ENCODE measurements around the gene GCHFR. TPM values are rescaled to one million over a fixed set of nuclear protein-coding genes. Genes with fewer than 3 reads are reported as not detected.

The GCHFR gene
- polyA plus RNA-seq, 1 of the 3 experiments (the other 2 are of a cell fraction): 0.67 TPM

- ChIA-PET POLR2A (no interaction called here), CTCF (interaction anchor here (1.3 to 2.9 kb wide), 2 partner anchors 46 to 81 kb away, joined by 4 to 10 read pairs; partner anchors contain the start of gene VPS18)
- Histone ChIP-seq H3K4me3 (ENCODE audit: low read depth in 2 of 2, low read length in 1 of 2) (no peak overlapping the region), H3K79me2 (ENCODE audit: insufficient read depth) (peaks cover 11% of the 10 kb centered on the region; the same call in 1 of the 2 replicates), H3K9me3 (no peaks in the 10 kb centered on the region), H3K27me3 (ENCODE audit: insufficient read depth) (no peaks in the 10 kb centered on the region), H4K20me1 (ENCODE audit: insufficient read depth) (no peaks in the 10 kb centered on the region), H3K36me3 (replicated peaks in 1 of 2; ENCODE audit: control insufficient read depth in 1 of 2, insufficient read depth in 2 of 2, low read length in 1 of 2) (peaks cover 10 to 41% of the 10 kb centered on the region in 2 experiments), H3K4me2 (no peak overlapping the region), H3K9ac (no peak overlapping the region), H3K9me2 (no peaks in the 10 kb centered on the region), H3F3A (replicated peaks; ENCODE audit: insufficient read depth) (no peaks in the 10 kb centered on the region), H3K27ac (ENCODE audit: low read depth in 2 of 2, low read length in 1 of 2) (no peak overlapping the region), H3K4me1 (ENCODE audit: control insufficient read depth in 1 of 2, insufficient read depth in 2 of 2, low read depth in 1 of 2, low read length in 1 of 2) (peaks cover 0 to 14% of the 10 kb centered on the region in 2 experiments; a peak in 1 of 4 replicates), H2AFZ (ENCODE audit: low read depth) (no peak overlapping the region)
- TF ChIP-seq IRF3 (IDR thresholded peaks at IDR 0.05; ENCODE audit: low read depth, low read length): no peak
- no peak for TF ChIP-seq ELF1 (IDR thresholded peaks at IDR 0.05)
- TF ChIP-seq SIN3A (IDR thresholded peaks at IDR 0.05; ENCODE audit: borderline replicate concordance, low read depth, low read length): no peak
- TF ChIP-seq REST (IDR thresholded peaks at IDR 0.05; ENCODE audit: low read depth, low read length): no peak
- no peak for TF ChIP-seq FOSL2 (IDR thresholded peaks at IDR 0.05; ENCODE audit: borderline replicate concordance, low read depth)
- no peak for TF ChIP-seq TAF1 (IDR thresholded peaks at IDR 0.05; ENCODE audit: borderline replicate concordance, low read depth, low read length)
- TF ChIP-seq RXRA (IDR thresholded peaks at IDR 0.05; ENCODE audit: borderline replicate concordance, low read depth): no peak
- TF ChIP-seq MEF2A (IDR thresholded peaks at IDR 0.05; ENCODE audit: borderline replicate concordance, low read depth): no peak
- DNase-seq: no peak
- WGBS (ENCODE audit: low lambda C conversion rate): 95% methylated on average over 12 of the region's 12 CpGs
These were observed 49.0 kb downstream of the GCHFR start for GRCh38 chr15:40812721-40813425.

- Histone ChIP-seq H3K4me1 (ENCODE audit: control insufficient read depth in 1 of 2, insufficient read depth in 2 of 2, low read depth in 1 of 2, low read length in 1 of 2) (peaks cover 0 to 5% of the 10 kb centered on the region in 2 experiments; a peak in 1 of 4 replicates), H3K27ac (ENCODE audit: low read depth in 2 of 2, low read length in 1 of 2) (0 out of 4 replicates have a peak overlapping the region, but pooled peaks of 1 of the 2 experiments have one; percentile 13), H3K9ac (no peak overlapping the region), H4K20me1 (ENCODE audit: insufficient read depth) (no peaks in the 10 kb centered on the region), H3K27me3 (ENCODE audit: insufficient read depth) (no peaks in the 10 kb centered on the region), H3K4me2 (no peak overlapping the region), H3F3A (replicated peaks; ENCODE audit: insufficient read depth) (no peaks in the 10 kb centered on the region), H3K9me2 (no peaks in the 10 kb centered on the region), H2AFZ (ENCODE audit: low read depth) (no peak overlapping the region), H3K9me3 (no peaks in the 10 kb centered on the region), H3K79me2 (ENCODE audit: insufficient read depth) (no peaks in the 10 kb centered on the region), H3K36me3 (replicated peaks in 1 of 2; ENCODE audit: control insufficient read depth in 1 of 2, insufficient read depth in 2 of 2, low read length in 1 of 2) (peaks cover 10 to 34% of the 10 kb centered on the region in 2 experiments), H3K4me3 (ENCODE audit: low read depth in 2 of 2, low read length in 1 of 2) (no peak overlapping the region)
- DNase-seq: no peak
- no peak for TF ChIP-seq MXI1 (IDR thresholded peaks at IDR 0.05; ENCODE audit: low read depth, low read length)
- no peak for TF ChIP-seq RAD21 (IDR thresholded peaks at IDR 0.05; ENCODE audit: low read length)
- no peak for TF ChIP-seq TCF12 (IDR thresholded peaks at IDR 0.05)
- no peak for TF ChIP-seq NRF1 (IDR thresholded peaks at IDR 0.05; ENCODE audit: low read depth, low read length)
- TF ChIP-seq ELF1 (IDR thresholded peaks at IDR 0.05): no peak
- TF ChIP-seq GABPA (IDR thresholded peaks at IDR 0.05; ENCODE audit: low read depth): no peak
- no peak for TF ChIP-seq TEAD4 (IDR thresholded peaks at IDR 0.05; ENCODE audit: borderline replicate concordance, insufficient read depth)
- TF ChIP-seq NFIC (IDR thresholded peaks at IDR 0.05; ENCODE audit: borderline replicate concordance): no peak
- no peak for TF ChIP-seq GATA2 (CRISPR knock-in tag; IDR thresholded peaks at IDR 0.05)
- CTCF ChIA-PET: interaction anchor here (1.2 to 2.9 kb wide), 5 partner anchors 42 to 79 kb away, joined by 3 to 10 read pairs (median 6); partner anchors contain the start of gene VPS18
- POLR2A ChIA-PET: no interaction called here
- 91% methylated on average over 4 of the region's 4 CpGs for WGBS (ENCODE audit: low lambda C conversion rate)
These were observed 51.3 kb downstream of the GCHFR start for GRCh38 chr15:40815042-40815698.

Data from SK-N-SH (cell line).